IMR-90 (cell line): ENCODE data around the gene EXOC3L2. TPM values are rescaled to one million over a fixed set of nuclear protein-coding genes. Genes with fewer than 3 reads are reported as not detected.

ENCODE experiments used
- FOS ChIP-seq: fragments of 150-350 bp; IDR thresholded peaks from 2 replicates; pipeline ENCODE4 v1.6.1; 2016; ENCODE audit warnings: low read depth, low read length
- polyA plus RNA-seq, 3 experiments: library from polyadenylated mRNA; depleted of rRNA; stranded (reverse); fragments of >200 nt; gene quantifications; 2 replicates each; pipeline ENCODE4 v1.2.3, GENCODE V29; 2012; ENCODE audit warnings: low replicate concordance in 1 of 3
- total RNA-seq: library from RNA; depleted of rRNA; stranded (reverse); fragments of >200 nt; gene quantifications from 2 replicates; pipeline ENCODE4 v1.2.3, GENCODE V29; 2012
- TF ChIP-seq, protein P1 (sequence below): fragments of 150-350 bp; IDR thresholded peaks from 2 replicates; pipeline ENCODE4 v1.6.1; 2016; ENCODE audit warnings: low read depth, mild to moderate bottlenecking, low read length, moderate library complexity, borderline replicate concordance

Gene EXOC3L2
- total and polyA plus RNA-seq, 2 of the 4 experiments (the other 2 are of a cell fraction), result 0.03 TPM; not detected in 1

DNA sequence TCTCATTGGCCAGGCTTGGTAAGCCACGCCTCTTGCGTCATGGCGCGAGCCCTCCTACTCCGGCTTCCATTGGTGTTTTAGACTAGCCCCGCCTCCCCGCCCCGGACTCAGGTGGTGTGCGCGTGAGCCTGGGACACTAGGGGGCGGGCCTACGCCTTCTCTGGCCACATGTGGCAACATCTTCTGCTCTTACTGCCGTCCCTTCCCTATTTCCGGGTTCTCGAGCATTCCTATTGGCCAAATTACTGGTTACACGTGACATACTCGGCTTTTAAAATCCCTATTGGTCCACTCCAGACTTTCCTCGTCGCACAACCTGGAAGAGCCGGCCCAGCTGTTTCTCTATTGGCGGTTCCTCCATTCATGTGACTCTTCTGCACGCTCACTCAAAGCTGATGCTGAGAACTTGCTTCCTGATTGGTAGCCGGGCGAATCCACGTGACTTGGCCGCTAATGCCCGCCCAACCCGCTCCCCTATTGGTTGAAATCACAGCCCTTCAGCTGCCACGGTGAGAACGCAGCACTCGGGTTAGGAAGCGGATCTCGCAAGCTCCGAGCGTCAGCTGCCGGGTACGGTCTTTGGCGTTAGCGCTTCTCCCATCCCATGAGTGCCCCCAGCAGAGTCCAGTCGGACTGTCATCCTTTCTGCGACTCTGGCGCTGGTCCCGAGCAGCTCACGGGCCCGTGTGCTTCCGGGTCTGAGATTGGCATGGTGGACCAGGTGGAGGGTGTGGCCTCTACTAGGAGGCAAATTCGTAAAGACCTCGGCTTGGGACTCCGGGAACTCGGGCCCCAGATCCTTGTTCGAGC, 66.7 kb downstream of the EXOC3L2 start, which contains the start of gene BLOC1S3 (continued):
- TF ChIP-seq, protein P1, sequence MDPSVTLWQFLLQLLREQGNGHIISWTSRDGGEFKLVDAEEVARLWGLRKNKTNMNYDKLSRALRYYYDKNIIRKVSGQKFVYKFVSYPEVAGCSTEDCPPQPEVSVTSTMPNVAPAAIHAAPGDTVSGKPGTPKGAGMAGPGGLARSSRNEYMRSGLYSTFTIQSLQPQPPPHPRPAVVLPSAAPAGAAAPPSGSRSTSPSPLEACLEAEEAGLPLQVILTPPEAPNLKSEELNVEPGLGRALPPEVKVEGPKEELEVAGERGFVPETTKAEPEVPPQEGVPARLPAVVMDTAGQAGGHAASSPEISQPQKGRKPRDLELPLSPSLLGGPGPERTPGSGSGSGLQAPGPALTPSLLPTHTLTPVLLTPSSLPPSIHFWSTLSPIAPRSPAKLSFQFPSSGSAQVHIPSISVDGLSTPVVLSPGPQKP, result no peak
- no peak; the same call in 1 of the 2 replicates for TF ChIP-seq FOS
